Measurements from ENCODE around the gene HTR4. TPM values are rescaled to one million over a fixed set of nuclear protein-coding genes. Genes with fewer than 3 reads are reported as not detected.

Gene HTR4
- total RNA-seq, 1 donor from 2014 or later, result not detected

DNA sequence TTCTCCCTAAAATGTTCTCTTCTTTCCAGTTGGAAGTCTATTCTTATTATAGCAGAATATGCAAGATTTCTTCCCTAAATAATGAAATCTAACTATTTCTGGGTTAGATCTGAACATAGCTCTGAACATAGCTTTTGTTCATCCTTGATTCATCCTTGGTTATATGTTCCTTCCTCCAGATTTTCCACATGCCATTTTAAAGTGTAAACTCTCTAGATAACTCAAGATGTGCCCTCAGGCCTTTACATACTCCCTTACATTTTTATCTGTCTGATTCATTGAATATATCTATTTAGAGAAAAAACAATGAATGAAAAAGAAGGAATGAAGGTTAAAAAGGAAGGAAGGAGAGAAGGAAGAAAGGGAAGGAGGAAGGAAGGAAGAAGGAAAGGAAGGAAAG, 169.7 kb downstream of the HTR4 start:
- no peak for DNase-seq (ENCODE audit: low spot score, unreplicated experiment)
- H3K27ac Mint-ChIP-seq, result no peak overlapping the region
- H3K4me1 Mint-ChIP-seq (ENCODE audit: low read depth), result peaks cover 3% of the 10 kb centered on the region
- no peaks in the 10 kb centered on the region for H3K9me3 Mint-ChIP-seq (ENCODE audit: low read depth)
- H3K4me3 Mint-ChIP-seq (ENCODE audit: low read depth), result no peak overlapping the region
- TF ChIP-seq, protein P1, sequence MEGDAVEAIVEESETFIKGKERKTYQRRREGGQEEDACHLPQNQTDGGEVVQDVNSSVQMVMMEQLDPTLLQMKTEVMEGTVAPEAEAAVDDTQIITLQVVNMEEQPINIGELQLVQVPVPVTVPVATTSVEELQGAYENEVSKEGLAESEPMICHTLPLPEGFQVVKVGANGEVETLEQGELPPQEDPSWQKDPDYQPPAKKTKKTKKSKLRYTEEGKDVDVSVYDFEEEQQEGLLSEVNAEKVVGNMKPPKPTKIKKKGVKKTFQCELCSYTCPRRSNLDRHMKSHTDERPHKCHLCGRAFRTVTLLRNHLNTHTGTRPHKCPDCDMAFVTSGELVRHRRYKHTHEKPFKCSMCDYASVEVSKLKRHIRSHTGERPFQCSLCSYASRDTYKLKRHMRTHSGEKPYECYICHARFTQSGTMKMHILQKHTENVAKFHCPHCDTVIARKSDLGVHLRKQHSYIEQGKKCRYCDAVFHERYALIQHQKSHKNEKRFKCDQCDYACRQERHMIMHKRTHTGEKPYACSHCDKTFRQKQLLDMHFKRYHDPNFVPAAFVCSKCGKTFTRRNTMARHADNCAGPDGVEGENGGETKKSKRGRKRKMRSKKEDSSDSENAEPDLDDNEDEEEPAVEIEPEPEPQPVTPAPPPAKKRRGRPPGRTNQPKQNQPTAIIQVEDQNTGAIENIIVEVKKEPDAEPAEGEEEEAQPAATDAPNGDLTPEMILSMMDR (IDR thresholded peaks at IDR 0.05; ENCODE audit: unreplicated experiment), result no peak
- H3K36me3 Mint-ChIP-seq (ENCODE audit: insufficient read depth), result no peaks in the 10 kb centered on the region
- H3K27me3 Mint-ChIP-seq, result peaks cover 57% of the 10 kb centered on the region

DNA sequence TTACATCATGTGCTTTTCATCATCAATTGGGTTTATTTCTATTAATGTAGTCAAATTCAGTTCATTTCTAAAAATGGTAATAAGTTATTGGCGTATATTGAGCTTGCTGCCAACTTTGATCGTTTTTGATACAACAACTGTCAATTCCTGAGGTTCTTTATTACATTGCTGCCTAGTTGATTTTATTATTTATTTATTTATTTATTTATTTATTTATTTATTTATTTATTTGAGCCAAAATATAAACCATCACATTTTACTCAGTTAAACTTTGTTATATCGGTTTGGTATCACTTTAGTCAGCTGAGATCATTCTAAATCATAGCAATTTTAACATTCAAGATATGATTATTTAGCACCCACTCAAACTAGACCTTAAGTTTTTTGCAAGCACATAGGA, 170.6 kb downstream of the HTR4 start:
- no peak overlapping the region for H3K4me3 Mint-ChIP-seq (ENCODE audit: low read depth)
- no peaks in the 10 kb centered on the region for H3K9me3 Mint-ChIP-seq (ENCODE audit: low read depth)
- H3K36me3 Mint-ChIP-seq (ENCODE audit: insufficient read depth), result no peaks in the 10 kb centered on the region
- TF ChIP-seq, protein P1 (IDR thresholded peaks at IDR 0.05; ENCODE audit: unreplicated experiment), result no peak
- H3K27ac Mint-ChIP-seq, result no peak overlapping the region
- H3K4me1 Mint-ChIP-seq (ENCODE audit: low read depth), result peaks cover 2% of the 10 kb centered on the region
- H3K27me3 Mint-ChIP-seq, result peaks cover 53% of the 10 kb centered on the region
- no peak for DNase-seq (ENCODE audit: low spot score, unreplicated experiment)

DNA sequence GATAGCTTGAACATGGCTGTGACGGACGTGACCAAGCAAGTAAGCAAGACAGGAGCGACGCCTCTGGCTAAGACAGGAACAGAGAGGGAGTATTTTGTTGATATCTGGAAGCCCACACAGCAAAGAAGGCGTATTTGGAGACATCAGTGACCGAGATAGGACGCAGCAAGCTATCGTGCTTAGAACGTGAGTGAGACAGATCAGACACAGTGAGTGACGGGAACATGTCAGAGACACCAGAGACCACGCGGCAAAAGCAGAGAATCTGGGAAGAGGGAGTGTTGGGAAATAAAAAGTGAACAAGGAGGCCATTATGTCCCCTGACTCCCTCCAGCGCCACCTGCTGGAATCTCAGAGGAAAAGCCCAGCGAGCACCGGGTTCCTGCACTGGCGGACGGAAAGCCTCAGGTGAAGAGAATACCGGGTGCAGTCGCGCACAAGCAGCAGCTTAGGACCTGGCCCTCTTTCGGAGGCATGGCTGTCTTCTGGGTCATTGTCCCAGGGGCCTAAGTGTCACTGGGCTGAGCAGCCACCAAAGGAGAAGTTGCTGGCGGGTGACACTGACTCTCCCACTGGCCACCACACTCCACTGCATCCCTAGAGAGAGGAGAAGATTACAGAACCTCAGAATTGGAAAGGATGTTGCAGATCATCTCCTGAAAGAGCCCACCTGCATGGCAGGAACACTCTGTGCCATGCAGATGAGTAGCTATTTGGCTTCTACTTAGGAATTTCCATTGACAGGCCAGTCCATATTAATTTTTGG, 171.4 kb downstream of the HTR4 start:
- Mint-ChIP-seq H3K27ac (no peak overlapping the region), H3K36me3 (ENCODE audit: insufficient read depth) (no peaks in the 10 kb centered on the region), H3K4me1 (ENCODE audit: low read depth) (no peaks in the 10 kb centered on the region), H3K9me3 (ENCODE audit: low read depth) (no peaks in the 10 kb centered on the region), H3K27me3 (peaks cover 53% of the 10 kb centered on the region), H3K4me3 (ENCODE audit: low read depth) (no peak overlapping the region)
- peak; percentile 44 for DNase-seq (ENCODE audit: low spot score, unreplicated experiment)
- TF ChIP-seq, protein P1 (IDR thresholded peaks at IDR 0.05; ENCODE audit: unreplicated experiment), result peak; percentile 72

DNA sequence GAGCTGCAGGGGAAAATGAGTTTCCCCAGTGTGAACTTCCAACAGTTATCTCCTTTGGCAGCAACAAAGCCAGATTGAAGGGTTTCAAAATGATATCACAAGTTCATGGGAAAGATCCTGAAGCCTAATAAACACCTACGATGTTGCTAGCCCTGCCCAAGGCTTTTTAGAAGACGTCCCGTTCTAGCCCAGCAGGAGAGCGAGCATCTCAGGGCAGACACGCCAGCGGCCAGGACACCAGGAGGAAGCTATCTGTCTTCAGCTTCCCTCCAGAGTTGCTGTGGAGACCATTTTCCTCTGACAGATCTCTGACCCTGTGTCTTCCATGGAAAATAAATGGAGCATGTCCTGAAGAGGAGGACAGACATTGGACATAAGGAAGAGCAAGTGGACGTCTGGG, 172.1 kb downstream of the HTR4 start:
- H3K27me3 Mint-ChIP-seq, result peaks cover 47% of the 10 kb centered on the region
- DNase-seq (ENCODE audit: low spot score, unreplicated experiment), result no peak
- H3K4me1 Mint-ChIP-seq (ENCODE audit: low read depth), result peaks cover 3% of the 10 kb centered on the region
- no peaks in the 10 kb centered on the region for H3K36me3 Mint-ChIP-seq (ENCODE audit: insufficient read depth)
- H3K27ac Mint-ChIP-seq, result no peak overlapping the region
- TF ChIP-seq, protein P1 (IDR thresholded peaks at IDR 0.05; ENCODE audit: unreplicated experiment), result no peak
- no peaks in the 10 kb centered on the region for H3K9me3 Mint-ChIP-seq (ENCODE audit: low read depth)
- H3K4me3 Mint-ChIP-seq (ENCODE audit: low read depth), result no peak overlapping the region

DNA sequence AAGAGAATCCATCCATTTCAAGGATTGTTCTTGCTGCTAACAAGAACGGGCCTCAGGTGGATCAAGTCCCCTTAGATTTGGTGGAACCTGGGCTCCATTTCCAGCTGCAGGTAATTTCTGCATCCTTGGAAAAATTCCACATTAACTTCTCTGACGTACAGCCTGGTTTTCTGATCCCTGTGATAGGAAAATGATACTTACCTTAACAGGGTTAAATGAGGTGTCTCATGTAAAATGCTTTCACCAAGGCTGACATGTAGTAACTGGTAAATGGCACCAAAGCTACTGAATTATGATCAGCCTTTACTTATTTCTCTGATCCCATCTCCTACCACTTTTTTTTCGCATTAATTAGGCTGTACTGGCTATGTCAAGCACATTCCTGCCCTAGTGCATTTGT, 176.9 kb downstream of the HTR4 start:
- no peak overlapping the region for H3K27ac Mint-ChIP-seq
- no peak for DNase-seq (ENCODE audit: low spot score, unreplicated experiment)
- no peak overlapping the region for H3K4me3 Mint-ChIP-seq (ENCODE audit: low read depth)
- peaks cover 6% of the 10 kb centered on the region for H3K4me1 Mint-ChIP-seq (ENCODE audit: low read depth)
- no peaks in the 10 kb centered on the region for H3K36me3 Mint-ChIP-seq (ENCODE audit: insufficient read depth)
- TF ChIP-seq, protein P1 (IDR thresholded peaks at IDR 0.05; ENCODE audit: unreplicated experiment), result no peak
- no peaks in the 10 kb centered on the region for H3K9me3 Mint-ChIP-seq (ENCODE audit: low read depth)
- H3K27me3 Mint-ChIP-seq, result peaks cover 12% of the 10 kb centered on the region
